GM18520 (cell line): ENCODE measurements around the gene RBFOX1.

Experiments
- ATAC-seq: cut with Tn5 transposase; IDR thresholded peaks from one replicate; pipeline ENCODE4 v1.9.1; 2021; ENCODE audit not compliant: unreplicated experiment

Gene RBFOX1

DNA sequence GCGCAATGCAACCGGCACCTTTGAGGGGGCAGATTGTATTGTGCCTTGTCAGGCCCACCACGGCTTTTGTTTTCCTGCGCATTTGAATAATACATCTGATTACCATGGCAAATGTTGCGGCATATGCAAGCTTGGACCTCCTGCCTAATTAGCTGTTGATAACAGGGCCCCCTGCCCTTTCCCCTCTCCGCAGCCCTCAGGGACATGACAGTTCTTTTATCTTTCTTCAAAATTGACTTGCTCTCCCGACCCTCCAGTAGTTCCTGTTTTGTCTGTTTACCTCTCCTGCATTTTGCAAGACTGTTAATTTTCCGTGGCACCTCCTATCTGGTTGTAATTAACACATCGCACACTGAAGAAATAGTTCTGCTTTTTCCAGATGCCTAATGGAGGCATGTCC lies 86.8 kb downstream of the RBFOX1 start:
- no peak for ATAC-seq

DNA sequence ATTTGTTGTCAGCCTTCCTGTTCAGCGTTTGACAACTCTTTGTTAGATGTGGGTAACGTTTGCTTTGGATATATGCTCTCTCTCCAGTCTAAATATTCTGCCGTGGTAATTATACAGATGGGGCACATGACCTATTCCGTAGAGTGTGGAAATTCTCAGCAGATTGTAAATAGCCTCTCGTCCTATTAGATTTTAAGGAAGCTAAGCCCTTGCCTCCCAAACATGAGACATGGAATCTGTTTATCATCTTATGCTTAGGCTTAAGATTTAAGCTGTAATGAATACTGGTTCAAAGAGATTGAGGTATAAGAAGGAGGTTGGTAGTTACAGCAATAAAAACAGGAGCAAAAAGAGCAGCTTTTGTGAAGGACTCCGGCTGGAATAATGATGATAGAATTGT lies 87.4 kb downstream of the RBFOX1 start:
- no peak for ATAC-seq

DNA sequence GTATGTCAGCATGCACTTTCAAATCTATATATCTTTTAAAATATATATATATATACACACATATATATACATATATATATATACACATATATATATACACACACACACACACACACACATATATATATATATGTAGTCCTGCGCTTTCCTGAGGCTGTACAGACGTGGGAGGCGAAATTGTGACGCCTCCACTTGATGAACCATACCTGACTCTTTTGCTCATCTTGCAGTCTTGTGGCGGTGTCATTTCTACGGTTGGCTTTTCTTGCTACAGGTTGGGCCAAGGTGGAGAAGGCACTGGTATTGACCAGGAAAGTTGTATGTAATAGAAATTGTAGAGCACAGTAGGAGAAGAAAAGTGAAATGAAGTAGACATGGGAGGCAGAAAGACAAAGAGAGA lies 88.2 kb downstream of the RBFOX1 start:
- ATAC-seq: no peak

DNA sequence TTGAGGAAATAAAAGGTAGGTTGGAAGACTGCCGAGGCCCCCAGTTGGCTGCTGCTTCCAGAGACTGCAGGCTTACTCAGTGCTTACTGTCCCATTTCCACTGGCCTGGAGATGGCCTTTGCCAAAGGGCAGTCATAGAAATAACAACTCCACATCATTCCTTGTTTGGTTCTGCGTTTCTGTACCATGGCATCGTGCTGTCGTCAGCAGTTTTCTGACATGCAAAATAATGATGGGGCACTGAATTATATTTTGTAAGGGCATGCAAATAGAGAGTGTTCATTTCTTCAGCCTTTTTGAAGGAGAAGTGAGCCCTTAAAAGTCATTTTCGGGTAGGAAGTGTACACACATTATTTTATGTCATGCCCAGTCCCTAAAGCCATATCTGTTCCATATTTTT lies 88.9 kb downstream of the RBFOX1 start:
- ATAC-seq: no peak

DNA sequence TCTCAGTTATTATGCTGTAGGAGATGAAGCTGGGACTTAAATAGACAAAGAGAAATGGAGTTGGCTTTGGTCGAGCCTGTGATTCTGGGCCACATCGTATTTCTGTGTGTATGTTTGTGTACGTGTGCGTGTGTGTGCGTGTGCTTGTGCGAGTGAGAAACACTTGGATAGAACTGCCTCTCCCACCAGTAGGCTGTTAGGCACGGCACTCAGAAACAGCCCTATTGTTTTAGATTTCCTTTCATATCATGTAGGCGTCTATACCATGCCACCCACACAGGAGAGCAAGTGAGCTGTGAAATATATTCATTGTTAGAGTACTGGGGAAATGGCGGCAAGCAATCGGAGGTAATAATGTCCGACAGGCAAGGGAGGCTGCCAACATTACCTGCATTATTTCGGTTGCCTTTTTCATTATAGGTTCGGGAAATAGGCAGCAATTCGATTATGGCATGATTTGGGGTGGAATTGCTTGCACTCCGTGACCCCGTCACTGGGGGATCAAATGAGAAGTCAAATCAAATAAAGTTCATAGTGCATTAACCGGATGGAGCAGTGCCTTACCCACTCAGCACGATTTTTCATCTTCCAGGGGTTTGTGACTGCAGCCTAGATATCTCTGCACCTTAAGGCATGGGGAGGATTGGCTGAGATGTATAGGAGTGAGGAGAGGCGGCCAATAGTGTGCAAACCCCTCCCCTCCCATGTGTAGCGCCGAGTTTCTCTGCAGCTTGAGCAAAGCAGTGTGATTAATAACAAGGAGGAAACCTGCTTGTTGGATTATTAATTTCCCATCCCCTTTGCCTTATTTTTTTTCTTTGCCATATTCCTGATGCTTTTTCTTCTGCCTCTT lies 89.6 kb downstream of the RBFOX1 start:
- ATAC-seq: no peak

DNA sequence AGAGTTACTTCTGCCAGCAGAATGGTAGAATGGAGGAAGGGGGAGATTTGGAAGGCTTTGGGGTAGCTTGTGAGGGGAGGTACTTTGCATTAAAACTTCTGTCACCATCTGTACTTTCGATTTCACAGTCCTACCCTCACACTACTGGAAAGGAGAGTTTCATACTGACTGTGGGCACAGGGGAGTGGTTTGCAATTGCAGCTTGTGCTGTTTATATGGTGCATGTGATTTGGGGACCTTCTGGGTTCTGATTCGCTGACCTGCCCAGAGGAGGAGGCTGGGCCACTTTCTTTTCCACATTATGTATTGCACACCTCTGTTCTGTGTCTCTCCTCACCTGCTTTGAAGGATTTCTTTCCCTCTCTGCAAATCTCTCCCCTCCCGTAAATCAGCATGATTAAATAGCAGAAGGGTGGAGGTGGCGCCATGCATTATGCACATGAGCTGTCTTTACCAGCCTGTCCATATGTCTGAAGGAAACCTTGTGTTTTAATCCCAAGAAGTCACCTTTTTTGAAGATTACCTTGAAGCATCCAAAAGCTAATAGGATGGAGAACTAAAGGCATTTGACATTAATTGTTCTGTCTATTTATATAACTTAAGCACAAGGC lies 90.9 kb downstream of the RBFOX1 start:
- ATAC-seq: no peak

DNA sequence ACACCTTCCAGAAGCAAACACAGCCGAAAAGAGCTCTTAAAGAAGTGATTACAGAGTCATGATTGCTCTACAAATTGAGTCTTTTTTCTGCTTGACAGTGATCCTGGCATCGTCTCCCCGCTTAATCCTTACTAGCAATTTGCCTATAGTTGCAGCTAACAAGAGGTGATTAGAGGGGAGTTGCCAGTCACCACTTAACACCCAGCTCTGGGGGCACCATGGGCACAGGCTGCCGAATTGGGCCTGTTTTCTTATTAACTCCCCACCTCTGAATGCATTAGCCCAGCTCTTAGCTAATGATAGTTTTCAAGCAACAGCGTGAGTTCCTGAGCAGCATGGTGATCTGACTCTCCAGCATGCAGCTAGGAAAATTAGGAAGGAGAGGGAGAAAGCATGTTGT lies 93.5 kb downstream of the RBFOX1 start:
- ATAC-seq: no peak

DNA sequence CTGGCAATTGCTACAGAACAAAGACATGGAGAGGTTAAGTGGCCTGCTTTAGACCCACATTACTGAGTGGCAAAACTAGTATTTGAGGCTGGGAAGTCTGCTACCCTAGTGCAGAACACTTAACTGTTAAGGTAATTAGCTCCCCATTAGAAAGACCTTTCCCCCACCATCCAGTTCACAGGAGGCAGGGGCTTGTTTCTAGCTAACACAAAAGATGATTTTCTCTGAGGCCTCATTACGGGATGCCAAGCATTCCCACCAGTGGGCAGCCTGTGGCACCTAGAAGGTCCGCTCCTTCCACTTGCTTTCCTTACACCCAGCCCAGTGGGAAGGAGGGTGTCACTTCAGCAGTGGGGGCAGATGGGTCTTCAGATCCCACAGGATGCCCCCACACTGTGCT lies 99.1 kb downstream of the RBFOX1 start:
- ATAC-seq: no peak

DNA sequence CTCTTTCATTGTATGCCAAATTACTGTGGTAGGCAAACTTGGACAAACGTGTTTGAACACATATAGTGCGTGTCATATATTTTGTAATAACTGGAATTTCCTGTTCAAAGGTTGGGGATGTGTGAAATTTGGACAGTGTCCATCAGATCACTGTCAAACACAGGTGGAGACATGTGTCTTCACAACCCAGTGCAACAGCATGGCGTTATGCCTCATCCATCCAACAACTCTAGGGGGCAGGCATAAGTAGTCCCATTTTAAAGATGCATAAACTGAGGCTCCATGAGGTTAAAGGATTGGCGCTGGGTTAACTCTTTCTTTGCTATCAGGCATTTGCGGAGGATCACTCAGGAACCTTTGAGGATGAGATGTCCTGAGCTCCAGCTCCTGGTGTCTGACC lies 103.7 kb downstream of the RBFOX1 start:
- ATAC-seq: no peak

DNA sequence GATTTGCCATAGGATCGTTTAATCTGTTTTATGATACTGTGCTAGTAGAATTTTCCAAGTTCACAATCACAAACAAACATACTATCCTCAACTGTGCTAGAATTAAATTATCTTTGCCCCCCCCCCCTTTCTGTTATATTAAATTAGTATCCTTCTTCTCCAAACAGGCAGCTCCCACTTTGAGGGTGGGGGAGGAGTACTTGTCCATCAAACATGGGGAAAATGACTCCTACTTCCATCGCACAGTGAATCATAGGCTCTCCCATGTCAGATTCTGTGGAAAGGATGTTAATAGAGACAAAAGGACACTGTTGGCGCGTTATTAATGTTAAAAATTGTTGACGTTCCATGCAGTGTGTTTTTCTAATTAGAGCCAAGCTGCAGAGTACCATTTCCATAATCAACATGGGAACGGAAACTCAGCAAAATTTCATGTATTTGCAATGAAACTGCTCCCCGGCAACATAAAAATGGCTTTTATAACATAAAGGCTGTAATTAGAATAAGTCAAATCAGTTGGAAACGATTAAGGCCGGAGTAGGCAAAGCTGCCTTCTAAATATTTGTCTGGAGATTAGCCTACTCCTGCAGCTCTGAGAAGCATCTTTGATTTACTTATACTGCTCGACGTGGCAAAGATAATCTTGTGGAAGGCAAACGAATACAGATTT lies 104.6 kb downstream of the RBFOX1 start:
- no peak for ATAC-seq

DNA sequence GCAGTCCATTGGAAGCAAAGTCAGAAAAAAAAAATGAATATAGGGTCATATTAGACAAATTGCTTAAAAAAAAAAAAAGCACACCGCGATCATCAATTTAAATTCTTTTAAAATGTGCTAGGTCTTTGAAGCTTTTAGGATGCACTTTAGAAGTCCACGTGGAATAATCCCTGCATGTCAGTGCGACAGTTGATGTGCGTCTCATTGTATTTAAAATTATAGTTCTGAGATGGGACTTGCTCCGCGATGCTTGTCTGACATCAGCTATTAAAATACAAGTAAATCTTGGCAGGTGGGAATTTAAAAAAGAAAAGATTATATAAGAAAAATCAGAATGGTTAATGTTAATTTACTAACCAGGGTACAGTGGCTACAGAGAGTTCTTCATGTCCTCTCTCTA lies 105.2 kb downstream of the RBFOX1 start:
- ATAC-seq: no peak

DNA sequence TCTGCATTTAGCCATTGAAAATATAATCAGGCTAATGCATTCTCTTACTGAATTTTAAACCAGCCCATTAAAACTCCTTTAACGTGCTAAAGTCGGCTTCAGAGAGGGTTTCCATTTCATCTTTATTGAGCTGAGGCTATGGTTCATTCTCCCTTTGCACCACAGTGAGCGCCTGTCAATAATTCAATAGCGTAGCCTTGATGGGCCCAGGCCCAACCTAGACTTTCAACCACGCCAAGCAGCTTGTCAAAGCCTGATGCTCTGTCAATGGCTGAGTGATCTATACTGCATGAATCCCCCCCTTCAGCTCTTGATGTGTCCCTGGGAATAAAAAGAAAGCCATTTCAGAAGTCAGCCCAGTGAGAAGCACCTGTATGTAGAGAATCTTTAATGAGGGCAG lies 106.0 kb downstream of the RBFOX1 start:
- ATAC-seq: no peak

DNA sequence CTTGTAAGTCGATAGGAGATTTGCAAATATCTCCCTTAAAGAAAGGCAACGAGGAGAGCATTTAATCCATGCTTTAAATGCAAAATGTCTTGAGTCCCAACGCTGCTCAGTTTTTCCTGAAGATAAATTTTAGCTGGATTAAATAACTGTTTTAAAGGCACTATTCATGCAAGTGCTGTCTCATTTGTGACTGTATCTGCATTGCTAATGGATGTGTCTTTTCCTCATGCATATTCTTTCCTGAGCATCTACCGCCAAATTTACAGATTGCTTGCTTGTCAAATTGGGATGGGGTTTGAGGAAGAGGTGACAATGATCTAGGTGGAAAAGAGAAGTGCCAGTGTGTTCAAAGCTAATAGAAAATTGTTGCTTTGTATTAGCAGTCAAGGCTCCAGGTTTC lies 106.9 kb downstream of the RBFOX1 start:
- ATAC-seq: no peak

DNA sequence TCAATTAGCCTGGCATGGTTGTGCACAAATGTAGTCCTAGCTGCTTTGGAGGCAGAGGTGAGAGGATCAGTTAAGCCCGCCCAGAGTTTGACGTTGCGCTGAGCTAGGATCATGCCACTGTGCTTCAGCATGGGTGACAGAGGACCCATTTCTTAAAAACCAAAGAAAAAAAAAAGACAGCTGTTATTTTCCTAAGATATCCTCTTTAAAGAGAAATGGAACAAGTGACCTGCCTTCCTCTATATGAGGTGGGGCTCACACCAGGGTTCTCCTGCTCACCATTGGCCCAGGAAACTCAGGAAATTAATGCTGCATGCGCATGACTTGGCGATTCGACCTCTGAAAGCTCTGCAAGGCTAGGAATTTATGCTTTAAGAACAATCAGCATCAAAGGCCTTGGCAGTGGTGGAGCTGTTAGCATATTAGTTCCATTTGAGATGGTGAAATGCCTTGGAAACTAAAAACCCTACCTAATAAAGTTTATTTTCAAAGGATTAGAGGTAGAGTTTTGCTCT lies 108.3 kb downstream of the RBFOX1 start:
- ATAC-seq: no peak

DNA sequence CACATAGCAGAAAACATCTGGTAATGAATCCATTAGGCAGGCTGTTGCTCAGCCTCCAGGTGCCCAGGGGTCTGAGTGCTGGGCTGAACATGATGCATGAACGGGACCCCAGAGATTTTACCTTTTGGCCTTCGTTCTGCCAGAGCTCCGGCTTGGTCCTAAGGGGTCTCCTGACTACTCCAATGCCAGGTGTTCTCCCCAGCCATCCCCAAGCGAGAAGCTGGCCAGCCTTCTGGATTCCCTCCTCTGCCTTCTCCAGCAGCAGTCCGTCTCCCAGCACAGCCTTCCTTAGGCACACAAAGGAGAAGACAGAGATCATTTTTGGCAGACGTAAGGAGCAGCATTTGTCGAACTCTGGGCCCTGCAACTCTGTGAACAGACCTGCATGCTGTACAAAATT lies 109.4 kb downstream of the RBFOX1 start:
- ATAC-seq: no peak

DNA sequence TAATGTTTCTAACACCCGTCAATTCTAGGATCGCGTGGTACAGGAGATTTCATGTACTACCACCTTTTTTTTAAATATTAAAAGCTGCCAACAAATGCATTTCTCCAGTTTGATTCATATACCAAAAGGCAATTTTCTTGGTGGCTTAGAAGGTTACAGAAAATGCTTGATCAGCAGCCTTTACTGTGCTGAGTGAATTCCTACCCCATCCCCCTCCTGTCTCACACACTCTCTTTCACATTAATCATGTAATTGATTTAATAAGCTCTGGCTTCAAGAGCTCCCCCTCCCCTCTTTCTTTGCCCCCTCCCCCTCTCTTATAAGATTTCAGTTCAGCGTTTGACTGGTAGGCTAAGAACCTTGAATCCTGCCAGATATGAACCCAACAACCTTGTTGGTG lies 110.5 kb downstream of the RBFOX1 start:
- ATAC-seq: no peak

DNA sequence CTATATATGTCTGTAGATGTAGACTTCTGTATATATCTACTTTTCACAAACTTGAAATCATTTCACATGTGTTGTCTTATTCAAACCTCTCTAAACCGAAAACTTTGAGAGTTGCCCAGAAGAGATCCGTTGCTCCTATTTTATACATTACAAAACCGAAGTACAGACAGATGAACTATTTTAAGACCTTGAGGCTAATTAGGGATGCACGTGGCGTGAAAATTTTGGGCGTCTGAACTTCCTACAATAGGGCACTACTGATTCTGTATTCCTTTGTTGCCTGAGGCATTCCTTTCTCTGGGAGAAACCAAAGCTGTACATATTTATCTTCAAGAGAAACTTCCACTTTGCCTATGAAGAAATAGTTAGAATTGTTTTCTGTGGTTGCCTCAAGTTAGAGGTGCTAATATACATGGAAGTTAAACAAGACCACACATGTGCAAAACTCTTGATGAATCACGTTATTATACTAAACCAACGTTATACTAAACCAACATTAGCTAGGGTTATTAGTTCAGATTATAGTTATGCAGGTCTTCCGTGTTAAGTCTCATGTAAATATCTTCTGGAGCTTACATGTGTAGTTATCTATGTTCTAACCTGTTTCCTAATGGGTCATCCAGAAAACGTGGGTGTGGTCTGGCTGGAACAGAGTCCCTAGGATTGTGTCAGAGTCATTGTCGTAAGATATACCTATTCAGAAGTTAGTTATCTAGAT lies 111.2 kb downstream of the RBFOX1 start:
- ATAC-seq: no peak

DNA sequence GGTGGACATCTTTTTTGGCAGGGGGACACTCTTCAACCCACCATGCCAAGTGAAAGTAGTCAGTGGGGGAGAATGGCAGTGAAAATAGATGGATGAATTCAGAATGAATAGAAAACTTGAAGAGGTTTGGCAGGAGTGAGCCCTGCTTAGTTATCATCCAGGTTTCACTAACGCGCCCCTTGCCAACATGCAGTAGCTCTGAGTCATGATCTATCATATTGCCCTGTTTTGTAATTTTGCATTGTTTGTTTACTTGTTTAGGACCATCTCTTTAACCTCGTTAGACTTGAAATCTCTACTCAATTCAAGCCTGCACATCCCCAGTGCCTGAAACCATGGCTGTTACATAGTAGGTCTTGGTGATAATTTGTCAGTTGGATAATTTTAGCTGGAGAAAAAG lies 116.7 kb downstream of the RBFOX1 start:
- no peak for ATAC-seq

DNA sequence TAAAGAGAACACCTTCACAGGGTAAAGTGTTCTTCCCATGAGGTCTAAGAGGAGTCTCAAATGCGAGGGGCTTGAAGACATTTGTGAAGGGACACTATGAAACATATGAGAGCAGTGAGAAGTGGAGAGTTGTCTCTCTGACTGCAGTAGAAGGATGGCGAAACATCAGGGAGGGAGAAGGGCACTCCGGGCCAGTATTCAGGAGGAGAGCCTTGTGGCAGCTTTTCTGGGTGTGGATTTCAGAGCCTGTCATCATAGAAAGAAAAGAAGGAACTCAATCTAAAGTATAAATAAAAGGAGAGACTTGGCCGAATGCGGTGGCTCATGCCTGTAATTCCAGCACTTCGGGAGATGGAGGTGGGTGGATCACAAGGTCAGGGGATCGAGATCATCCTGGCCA lies 117.2 kb downstream of the RBFOX1 start:
- no peak for ATAC-seq

DNA sequence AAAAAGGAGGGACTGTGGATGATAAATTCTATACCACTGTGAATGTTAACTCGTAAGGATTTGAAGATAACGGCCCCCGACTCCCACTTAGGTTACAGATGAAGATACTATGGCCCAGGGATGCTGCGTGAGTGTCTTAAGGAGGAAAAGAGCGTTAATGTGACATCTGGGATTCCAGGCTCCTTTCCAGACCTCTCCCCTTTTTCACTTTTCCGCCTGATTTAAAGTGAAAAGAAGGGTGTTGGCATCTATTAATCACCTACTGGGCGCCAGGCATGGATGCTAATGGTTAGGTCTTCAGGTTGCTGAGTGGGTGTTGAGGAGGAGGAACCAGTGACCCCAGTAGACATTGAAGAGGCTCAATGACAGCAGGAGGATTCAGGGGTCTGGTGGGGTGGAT lies 117.8 kb downstream of the RBFOX1 start:
- ATAC-seq: no peak

DNA sequence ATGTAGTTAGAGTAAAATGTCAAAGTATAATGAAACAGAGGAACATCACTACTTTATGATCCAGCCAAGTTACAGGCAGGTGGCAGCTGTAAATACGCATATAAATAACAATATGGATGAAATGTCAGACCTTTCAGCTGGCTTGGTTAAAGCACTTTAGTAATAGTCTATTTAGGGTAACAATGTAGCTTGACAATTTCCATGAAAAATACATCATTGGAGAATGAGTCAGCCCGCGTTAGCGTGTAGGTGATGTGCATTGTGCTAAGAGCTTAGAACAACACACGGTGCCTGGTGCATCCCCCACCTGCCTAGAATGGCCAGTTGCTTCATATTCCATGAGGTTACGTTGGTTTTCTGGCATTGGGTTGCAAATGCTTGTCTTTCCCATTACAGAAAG lies 119.4 kb downstream of the RBFOX1 start:
- ATAC-seq: no peak
